HG03064 (cell line): ENCODE data around the gene ZNF254.
"Not testable (repeated sequence)": the region's sequence is repeated elsewhere in the genome, so short reads cannot be mapped to it uniquely, and the experiment has no call there.

ENCODE experiments used
- ATAC-seq: cut with Tn5 transposase; IDR thresholded peaks from one replicate; pipeline ENCODE4 v1.9.1; 2021; ENCODE audit warnings: low read depth; ENCODE audit not compliant: unreplicated experiment

Gene ZNF254

DNA sequence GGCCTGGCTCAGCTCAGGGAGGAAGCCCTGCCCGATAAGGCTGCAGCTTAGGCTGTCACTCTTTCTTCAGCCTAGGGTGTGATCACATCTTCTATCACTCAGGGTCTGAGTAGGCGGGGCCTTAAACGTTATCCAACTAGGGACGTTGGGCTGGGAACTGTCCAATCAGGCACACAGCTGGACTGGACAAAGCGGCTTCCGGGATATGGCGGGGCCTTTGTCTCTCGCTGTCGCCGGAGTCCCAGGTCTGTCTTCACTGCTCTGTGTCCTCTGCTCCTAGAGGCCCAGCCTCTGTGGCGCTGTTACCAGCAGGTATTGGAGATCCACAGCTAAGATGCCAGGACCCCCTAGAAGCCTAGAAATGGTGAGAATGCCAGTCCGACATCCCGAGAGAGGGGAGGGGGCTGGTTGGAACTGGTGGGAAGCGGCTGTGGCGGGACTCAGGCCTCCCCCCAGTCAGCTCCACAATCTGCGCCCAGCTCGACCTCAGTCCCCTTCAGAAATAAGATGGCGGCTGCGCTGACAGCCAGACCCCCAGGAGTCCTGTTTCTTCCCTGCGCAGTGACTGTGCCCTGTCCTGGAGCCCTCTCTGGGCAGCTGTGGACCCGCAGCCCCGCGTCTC is at the start of gene ZNF254:
ZNF254 (plus strand) TSS at position 214 of the 622 bp plus-strand sequence; CDS start at position 335, 121 bp downstream.
- ATAC-seq, result peak; percentile 98

DNA sequence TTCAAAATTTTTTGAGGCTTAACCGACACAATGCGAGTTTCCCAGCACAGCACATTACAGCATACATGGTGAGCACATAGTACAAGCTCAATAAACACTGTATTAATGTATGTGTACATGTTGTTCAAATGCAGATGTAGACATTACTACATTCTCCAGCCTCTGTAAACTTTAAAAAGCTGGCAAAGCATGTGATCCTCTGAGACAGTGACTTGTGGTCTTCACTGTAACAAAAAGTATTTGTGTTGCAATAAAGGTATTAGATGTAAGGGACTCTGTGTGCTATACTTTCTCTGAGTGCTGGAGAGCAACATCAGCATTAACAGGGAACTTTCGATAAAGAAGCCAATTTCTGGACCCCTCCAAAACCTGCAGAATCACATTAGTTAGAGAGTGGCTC is 46.4 kb upstream of the ZNF254 start:
- ATAC-seq, result no peak

GRCh38 chr19:24041326-24041725 is 45.7 kb upstream of the ZNF254 start:
- ATAC-seq, result not testable (repeated sequence)

DNA sequence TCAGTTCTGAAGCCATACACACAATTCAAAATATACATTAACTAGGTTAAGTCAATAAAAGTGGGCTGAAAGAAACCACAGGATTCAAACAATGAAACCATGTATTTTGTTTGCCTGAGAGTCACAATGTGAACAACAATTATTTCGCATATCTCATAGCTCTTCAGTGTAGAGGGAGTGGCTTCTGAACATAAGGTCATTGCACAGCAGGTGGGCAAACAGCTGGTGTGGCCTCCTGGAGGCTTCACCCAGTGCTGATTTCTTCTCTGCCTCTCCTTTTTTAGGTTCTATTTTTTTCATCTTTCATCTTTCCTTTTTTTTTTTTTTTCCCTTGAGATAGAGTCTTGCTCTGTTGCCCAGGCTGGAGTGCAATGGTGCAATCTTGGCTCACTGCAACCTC is 40.4 kb upstream of the ZNF254 start:
- ATAC-seq, result no peak

DNA sequence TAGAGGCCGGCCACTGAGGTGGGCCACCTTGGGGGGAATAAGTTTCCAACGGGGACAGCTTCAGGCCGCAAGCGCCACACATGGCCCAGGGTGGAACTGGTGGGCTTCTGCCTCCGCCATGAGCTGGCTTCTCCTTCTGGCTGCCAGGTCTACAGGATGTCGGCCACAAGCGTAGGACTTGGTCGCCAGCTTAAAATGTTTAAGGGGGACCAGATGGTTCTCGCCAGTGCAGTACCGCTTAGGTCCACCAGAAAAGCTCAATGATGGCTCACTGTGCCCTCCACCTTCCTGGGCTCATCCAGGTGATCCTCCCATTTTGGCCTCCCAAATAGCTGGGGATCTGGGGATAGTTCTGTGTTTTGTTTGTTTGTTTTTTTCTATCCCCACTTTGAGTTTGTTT is 38.7 kb upstream of the ZNF254 start:
- ATAC-seq, result no peak

- no peak for ATAC-seq
Observed at GRCh38 chr19:24049537-24049936, 37.5 kb upstream of the ZNF254 start.

DNA sequence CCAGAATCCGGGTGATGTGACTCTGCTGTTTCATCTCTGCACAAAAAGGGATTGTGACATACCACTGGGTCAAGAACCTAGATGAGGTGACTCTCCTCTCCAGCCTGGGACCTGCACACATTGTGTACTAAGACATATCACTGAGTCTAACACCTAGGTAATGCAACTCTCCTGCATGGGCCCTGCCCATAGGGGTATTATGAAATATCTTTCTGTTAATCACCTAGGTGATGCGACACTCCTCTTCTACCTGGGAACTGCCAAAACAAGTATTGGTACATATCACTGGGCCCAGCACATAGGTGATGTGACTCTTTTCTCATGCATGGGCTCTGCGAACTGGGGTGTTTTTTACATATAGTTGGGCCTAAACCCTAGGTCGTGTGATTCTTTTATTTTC is 35.5 kb upstream of the ZNF254 start:
- ATAC-seq, result no peak

GRCh38 chr19:24052811-24053210 is 34.2 kb upstream of the ZNF254 start:
- ATAC-seq, result no peak

GRCh38 chr19:24053601-24054000 is 33.4 kb upstream of the ZNF254 start:
- ATAC-seq, result no peak

DNA sequence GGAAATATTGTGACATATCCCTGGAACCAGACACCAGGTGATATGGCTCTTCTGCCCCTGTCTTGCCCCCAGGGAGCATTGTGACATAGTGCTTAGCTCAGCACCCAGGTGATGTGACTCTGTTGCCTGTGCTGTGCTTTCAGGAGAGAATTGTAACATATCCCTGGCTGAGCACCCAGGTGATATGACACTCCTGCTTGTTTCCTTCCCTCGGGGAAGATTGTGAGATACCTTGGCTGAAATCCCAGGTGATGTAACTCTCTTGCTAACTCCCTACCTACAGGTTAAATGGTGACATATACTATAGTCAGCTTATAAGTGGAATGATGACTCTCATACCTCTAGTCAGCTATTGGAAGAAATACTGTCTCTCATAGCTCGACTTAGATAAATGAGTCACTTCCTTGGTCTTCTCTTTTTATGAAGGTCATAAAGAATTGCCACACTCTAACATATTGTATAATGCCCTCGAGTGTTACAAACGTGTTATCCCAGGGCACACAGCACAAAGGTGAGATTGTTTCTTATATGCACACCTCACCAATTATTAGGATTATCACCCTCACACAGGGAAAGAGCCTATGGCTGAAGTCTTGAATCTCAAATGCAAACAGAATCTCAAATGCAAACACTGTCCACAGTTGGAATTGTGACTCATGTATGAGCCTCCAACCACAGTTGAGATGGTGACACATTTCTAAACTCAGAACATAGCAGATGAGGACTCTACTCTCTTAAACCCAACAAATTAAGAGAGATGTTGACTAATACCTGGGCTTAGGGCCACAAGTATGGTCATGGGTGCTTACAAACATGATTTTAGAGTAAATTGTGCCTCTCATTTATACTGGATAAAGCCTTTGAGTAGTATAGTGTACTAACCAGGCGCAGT is 32.7 kb upstream of the ZNF254 start:
- no peak for ATAC-seq

- no peak for ATAC-seq
Observed at GRCh38 chr19:24055548-24055947, 31.4 kb upstream of the ZNF254 start.

DNA sequence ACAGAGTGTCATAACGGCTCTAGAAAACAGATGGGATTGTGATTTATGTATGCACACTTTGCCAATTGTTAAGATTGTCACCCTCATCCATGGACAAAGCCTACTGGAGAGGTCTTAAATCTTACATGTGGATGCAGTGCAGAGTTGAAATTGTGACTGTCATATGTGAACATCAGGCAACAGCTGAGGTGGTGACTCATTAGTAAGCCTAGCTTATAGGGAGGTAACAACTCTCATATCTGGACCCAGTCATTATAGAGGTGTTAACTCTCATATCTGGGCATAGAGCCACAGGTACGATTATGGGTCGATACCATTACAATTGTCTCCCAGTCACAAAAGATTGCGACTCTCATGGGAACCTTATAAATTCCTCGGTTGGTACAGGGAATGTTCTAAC is 29.8 kb upstream of the ZNF254 start:
- ATAC-seq, result no peak

DNA sequence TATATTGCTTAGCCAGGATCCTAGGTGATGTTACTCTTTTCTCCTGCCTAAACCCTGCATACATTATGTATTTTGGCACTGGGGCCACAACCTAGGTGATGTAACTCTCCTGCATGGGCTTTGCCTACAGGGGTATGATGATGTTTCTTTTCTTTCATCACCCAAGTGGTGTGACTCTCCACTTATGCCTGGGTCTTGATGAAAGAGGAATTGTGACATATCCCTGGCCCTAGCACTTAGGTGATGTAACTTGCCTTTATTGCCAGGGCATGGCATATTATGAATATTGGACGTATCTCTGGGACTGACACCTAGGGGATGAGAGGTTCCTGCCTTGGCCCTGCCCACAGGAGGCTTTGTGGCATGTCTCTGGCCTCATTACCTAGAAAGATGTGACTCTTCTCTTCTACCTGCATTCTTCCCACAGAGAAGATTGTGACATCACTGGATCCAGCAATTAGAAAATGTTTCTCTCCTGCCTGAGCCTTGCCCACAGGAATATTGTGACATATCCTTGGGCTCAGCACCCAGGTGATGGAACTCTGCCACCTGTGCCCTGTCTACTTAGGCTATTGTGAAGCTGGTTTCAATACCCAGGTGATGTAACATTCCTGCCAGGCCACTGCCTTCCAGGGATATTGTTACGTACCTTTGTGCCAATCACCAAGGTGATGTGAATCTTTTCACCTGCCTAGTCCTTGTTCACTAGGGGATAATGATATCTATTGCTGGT is 27.3 kb upstream of the ZNF254 start:
- no peak for ATAC-seq

GRCh38 chr19:24060687-24061356 is 26.2 kb upstream of the ZNF254 start:
- ATAC-seq, result no peak

GRCh38 chr19:24062190-24062589 is 24.8 kb upstream of the ZNF254 start:
- ATAC-seq, result no peak

DNA sequence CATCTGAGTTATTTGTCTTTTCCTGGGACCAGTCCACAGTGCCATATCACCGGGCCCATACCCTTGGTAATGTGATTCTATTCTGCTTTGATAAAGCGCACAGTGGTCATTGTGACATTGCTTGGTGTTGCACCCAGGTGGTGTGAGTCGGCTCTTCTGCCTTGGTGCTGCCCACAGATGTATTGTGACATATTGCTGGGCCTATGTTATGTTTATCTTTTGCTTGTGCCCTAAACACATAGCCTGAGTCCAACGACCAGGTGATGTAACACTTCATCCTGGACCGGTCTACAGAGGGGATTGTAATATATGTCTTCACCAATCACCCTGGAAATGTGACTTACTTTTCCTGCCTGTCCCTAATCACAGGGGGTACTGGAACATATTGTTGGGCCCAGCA is 23.7 kb upstream of the ZNF254 start:
- ATAC-seq, result no peak

GRCh38 chr19:24064175-24064574 is 22.8 kb upstream of the ZNF254 start:
- no peak for ATAC-seq

- ATAC-seq, result no peak
Observed at GRCh38 chr19:24065243-24065642, 21.7 kb upstream of the ZNF254 start.

DNA sequence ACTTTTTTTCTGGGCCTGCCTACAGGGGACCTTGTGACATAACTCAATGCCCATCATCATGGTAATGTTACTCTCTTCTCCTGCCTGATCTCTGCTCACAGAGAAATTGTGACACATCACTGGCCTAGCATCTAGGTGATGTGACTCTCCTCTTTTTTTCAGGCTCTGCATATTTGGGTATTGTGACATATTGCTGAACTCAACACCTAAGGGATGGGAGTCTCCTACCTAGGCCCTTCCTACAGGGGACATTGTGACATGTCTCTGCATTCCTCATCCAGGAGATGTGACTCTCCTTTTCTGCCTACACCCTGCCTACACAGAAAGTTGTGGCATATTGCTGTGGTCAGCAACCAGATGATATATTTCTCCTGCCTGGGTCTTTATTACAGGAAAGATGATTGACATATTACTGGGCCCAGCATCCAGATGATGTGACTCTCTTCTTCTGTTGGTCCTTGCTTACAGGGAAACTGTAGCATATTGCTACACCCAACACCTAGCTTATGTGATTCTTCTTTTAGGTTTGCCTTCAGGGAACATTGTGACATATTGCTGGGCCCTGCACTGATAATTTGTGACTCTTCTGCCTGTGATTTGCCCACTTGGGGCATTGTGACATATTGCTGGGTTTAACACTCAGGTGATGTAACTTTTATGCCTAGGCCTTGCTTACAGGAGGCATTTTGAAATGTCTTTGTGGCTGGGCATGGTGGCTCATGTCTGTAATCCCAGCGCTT is 21.0 kb upstream of the ZNF254 start:
- ATAC-seq, result no peak
